GM12878 (cell line): ENCODE results near the gene VPS39. TPM values are rescaled to one million over a fixed set of nuclear protein-coding genes. Genes with fewer than 3 reads are reported as not detected.

Experiments used
- ATAC-seq: fragments of 200-7000 bp; cut with Tn5 transposase; 3 replicates; pipeline ENCODE4 v1.9.1; 2020; ENCODE audit warnings: mild to moderate bottlenecking, moderate library complexity
- BruUV-seq: library from RNA; stranded (reverse); fragments of 400-500 nt; replicated peaks from 2 replicates; lab custom pipeline; 2021; lab: Mats Ljungman, UMichigan
- CTCF ChIA-PET: fragments of 300-600 bp; sonication (Branson Sonifier 250); formaldehyde crosslinking; extraction: SDS; loops from one replicate; lab custom pipeline; 2021; ENCODE audit warnings: inconsistent platforms; lab: Yijun Ruan, JAX
- POLR2A ChIA-PET: fragments of 350-600 bp; formaldehyde crosslinking; extraction: SDS; loops from one replicate; lab custom pipeline; 2021; ENCODE audit warnings: inconsistent platforms; lab: Charles Lee
- RAD21 ChIA-PET: fragments of 300-600 bp; sonication (Branson Sonifier 250); formaldehyde crosslinking; loops from one replicate; lab custom pipeline; 2023; ENCODE audit warnings: antibody characterized with exemption; ENCODE audit not compliant: unreplicated experiment; lab: Charles Lee
- SMC1A ChIA-PET: fragments of 300-600 bp; sonication (Branson Sonifier 250); formaldehyde crosslinking; loops from one replicate; lab custom pipeline; 2023; ENCODE audit not compliant: unreplicated experiment, uncharacterized antibody; lab: Charles Lee
- DNase-seq: peaks from one replicate; pipeline ENCODE4 v3.0.0-alpha.2; 2011; ENCODE audit warnings: low read depth, low spot score
- FAIRE-seq: peaks from 3 replicates; lab custom pipeline; 2011; peaks lifted over from hg19 to GRCh38; lab: Jason Lieb, UNC
- H2AFZ ChIP-seq: 2 replicates; pipeline ENCODE4 v1.6.0; 2011; ENCODE audit warnings: low read depth, low read length, control low read depth; ENCODE audit not compliant: control insufficient read depth
- H3K27ac ChIP-seq: 2 replicates; pipeline ENCODE4 v1.5.1; 2011; ENCODE audit warnings: control low read depth; ENCODE audit not compliant: control insufficient read depth, insufficient read depth
- H3K27me3 ChIP-seq, 2 experiments: replicated peaks in 1 of 2; 2 replicates each; pipeline versions ENCODE4 v1.6.0 to v1.6.1; 2011; ENCODE audit warnings: low read length in 1 of 2; ENCODE audit not compliant: control insufficient read depth in 2 of 2, insufficient read depth in 2 of 2
- H3K36me3 ChIP-seq, 2 experiments: 2 replicates each; pipeline ENCODE4 v1.5.1; 2011; ENCODE audit warnings: low read length in 1 of 2; ENCODE audit not compliant: control insufficient read depth in 2 of 2, insufficient read depth in 2 of 2
- H3K4me1 ChIP-seq: 2 replicates; pipeline ENCODE4 v1.6.1; 2011; ENCODE audit warnings: mild to moderate bottlenecking, low read length, moderate library complexity, mixed read lengths; ENCODE audit not compliant: control insufficient read depth, insufficient read depth
- H3K4me2 ChIP-seq: 2 replicates; pipeline ENCODE4 v1.6.0; 2011; ENCODE audit warnings: control low read depth; ENCODE audit not compliant: control insufficient read depth, insufficient read depth
- H3K4me3 ChIP-seq: fragments of 200-600 bp; sonication (generic); 2 replicates; pipeline ENCODE4 v1.5.1; 2016
- H3K79me2 ChIP-seq: 2 replicates; pipeline ENCODE4 v1.6.0; 2011; ENCODE audit warnings: low read length; ENCODE audit not compliant: control insufficient read depth, insufficient read depth
- H3K9ac ChIP-seq: 2 replicates; pipeline ENCODE4 v1.8.0; 2011; ENCODE audit warnings: low read length, control low read depth, mixed read lengths; ENCODE audit not compliant: control insufficient read depth, insufficient read depth
- H3K9me3 ChIP-seq: replicated peaks from 3 replicates; pipeline ENCODE4 v1.5.1; 2011; ENCODE audit warnings: mild to moderate bottlenecking, low read length; ENCODE audit not compliant: control insufficient read depth, insufficient read depth
- H4K20me1 ChIP-seq: 2 replicates; pipeline ENCODE4 v1.6.0; 2011; ENCODE audit not compliant: control insufficient read depth, insufficient read depth
- EGR1 ChIP-seq, 2 experiments: IDR thresholded peaks; 1 replicate in 1 of 2; 2 replicates in 1 of 2; pipeline ENCODE4 v1.6.1; 2011 to 2012; ENCODE audit warnings: low read depth in 2 of 2, low read length in 2 of 2, borderline replicate concordance in 1 of 2, mild to moderate bottlenecking in 1 of 2, moderate library complexity in 1 of 2
- EZH2 ChIP-seq: IDR thresholded peaks from 2 replicates; pipeline ENCODE4 v1.6.1; 2012; ENCODE audit warnings: low read depth, mild to moderate bottlenecking, control low read depth, inconsistent platforms, low read length, borderline replicate concordance; ENCODE audit not compliant: control insufficient read depth
- GABPA ChIP-seq: IDR thresholded peaks from 2 replicates; pipeline ENCODE4 v1.6.1; 2014; ENCODE audit warnings: antibody characterized with exemption, low read depth, mild to moderate bottlenecking, inconsistent platforms
- NFYA ChIP-seq: IDR thresholded peaks from 2 replicates; pipeline ENCODE4 v1.6.1; 2011; ENCODE audit warnings: low read depth, mild to moderate bottlenecking, low read length, improper control_type of control experiment, borderline replicate concordance
- PAX5 ChIP-seq: IDR thresholded peaks from 2 replicates; pipeline ENCODE4 v1.6.1; 2011; ENCODE audit warnings: low read depth, low read length, borderline replicate concordance
- POLR2AphosphoS5 ChIP-seq: IDR thresholded peaks from 2 replicates; pipeline ENCODE4 v1.6.1; 2011; ENCODE audit warnings: mild to moderate bottlenecking, low read length, inconsistent platforms
- TCF12 ChIP-seq: IDR thresholded peaks from 2 replicates; pipeline ENCODE4 v1.6.1; 2011; ENCODE audit warnings: low read depth, mild to moderate bottlenecking, low read length
- WRNIP1 ChIP-seq: IDR thresholded peaks from 2 replicates; pipeline ENCODE4 v1.6.1; 2011; ENCODE audit warnings: low read depth, low read length, improper control_type of control experiment, borderline replicate concordance
- ZNF384 ChIP-seq: IDR thresholded peaks from 2 replicates; pipeline ENCODE4 v1.6.1; 2012; ENCODE audit warnings: low read depth, mild to moderate bottlenecking, low read length, improper control_type of control experiment, borderline replicate concordance
- WGBS: methylation state at CpG from one replicate; pipeline ENCODE4 v1.1.6; 2016; ENCODE audit warnings: low lambda C conversion rate; ENCODE audit not compliant: insufficient replicate concordance, insufficient coverage; ENCODE audit errors: missing lambda C conversion rate; 5-methylcytosine and 5-hydroxymethylcytosine counted together
- in situ Hi-C: fragments of 300-500 bp; cut with MboI; formaldehyde crosslinking; loops from 9 replicates; pipeline ENCODE4 v1.14.3; 2018; ENCODE audit warnings: mixed read lengths
- intact Hi-C: fragments of 100-400 bp; cut with micrococcal nuclease; formaldehyde crosslinking; loops from one replicate; pipeline ENCODE4 v1.14.2; 2022; ENCODE audit not compliant: unreplicated experiment
- polyA plus RNA-seq, 11 experiments: library from polyadenylated mRNA; depleted of rRNA in 4 of 11; unstranded in 6 of 11; stranded (reverse) in 5 of 11; fragments of >200 nt; fragmentation: Nextera tagmentation in 4 of 11; fragmentation: Illumina TruSeq in 1 of 11; extraction: Ambion mirVana in 4 of 11; extraction: Trizol in 1 of 11; gene quantifications; 1 replicate in 1 of 11; 2 replicates in 10 of 11; pipeline versions ENCODE4 v1.2.1 to v1.2.3, GENCODE V29; 2011 to 2016; ENCODE audit warnings: inconsistent platforms in 2 of 11, missing spikeins in 2 of 11, low read depth in 1 of 11
- total RNA-seq, 4 experiments: library from RNA; depleted of rRNA in 3 of 4; stranded (reverse); fragments of >200 nt in 3 of 4; fragmentation: Illumina TruSeq in 1 of 4; extraction: Trizol in 1 of 4; gene quantifications; 2 replicates each; pipeline versions ENCODE4 v1.2.1 to v1.2.3, GENCODE V29; 2013 to 2021
- TF ChIP-seq, protein P1 (sequence below): fragments of 450-650 bp; formaldehyde crosslinking; IDR thresholded peaks from 2 replicates; pipeline ENCODE4 v1.5.0; 2022; ENCODE audit warnings: mild to moderate bottlenecking, missing genetic modification characterization

VPS39 gene
- total and polyA plus RNA-seq, 10 of the 15 experiments (the other 5 are each of a cell fraction or from before 2014, with no cell fraction given), result 4.9 to 50.0 (median 36.2) TPM

DNA sequence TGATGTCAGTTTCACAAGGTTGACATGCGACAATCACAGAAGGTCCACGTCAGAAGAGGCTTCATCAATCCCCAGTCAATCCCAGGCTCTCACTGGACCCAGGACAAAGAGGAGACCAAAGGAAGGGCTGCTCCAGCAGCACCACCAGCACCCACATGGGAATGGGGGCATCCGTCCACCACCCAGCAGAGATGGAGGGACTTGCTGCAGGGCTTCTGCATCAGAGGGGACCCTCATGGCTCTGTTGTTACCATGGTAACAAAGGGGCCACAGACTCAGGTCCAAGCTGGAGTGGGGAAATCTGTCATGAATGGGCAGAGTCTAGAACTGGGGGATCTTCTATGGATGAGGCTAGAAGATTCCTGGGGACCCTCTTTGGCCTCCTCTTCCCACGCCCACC lies 64.7 kb downstream of the VPS39 start (continued):
- TF ChIP-seq, protein P1, sequence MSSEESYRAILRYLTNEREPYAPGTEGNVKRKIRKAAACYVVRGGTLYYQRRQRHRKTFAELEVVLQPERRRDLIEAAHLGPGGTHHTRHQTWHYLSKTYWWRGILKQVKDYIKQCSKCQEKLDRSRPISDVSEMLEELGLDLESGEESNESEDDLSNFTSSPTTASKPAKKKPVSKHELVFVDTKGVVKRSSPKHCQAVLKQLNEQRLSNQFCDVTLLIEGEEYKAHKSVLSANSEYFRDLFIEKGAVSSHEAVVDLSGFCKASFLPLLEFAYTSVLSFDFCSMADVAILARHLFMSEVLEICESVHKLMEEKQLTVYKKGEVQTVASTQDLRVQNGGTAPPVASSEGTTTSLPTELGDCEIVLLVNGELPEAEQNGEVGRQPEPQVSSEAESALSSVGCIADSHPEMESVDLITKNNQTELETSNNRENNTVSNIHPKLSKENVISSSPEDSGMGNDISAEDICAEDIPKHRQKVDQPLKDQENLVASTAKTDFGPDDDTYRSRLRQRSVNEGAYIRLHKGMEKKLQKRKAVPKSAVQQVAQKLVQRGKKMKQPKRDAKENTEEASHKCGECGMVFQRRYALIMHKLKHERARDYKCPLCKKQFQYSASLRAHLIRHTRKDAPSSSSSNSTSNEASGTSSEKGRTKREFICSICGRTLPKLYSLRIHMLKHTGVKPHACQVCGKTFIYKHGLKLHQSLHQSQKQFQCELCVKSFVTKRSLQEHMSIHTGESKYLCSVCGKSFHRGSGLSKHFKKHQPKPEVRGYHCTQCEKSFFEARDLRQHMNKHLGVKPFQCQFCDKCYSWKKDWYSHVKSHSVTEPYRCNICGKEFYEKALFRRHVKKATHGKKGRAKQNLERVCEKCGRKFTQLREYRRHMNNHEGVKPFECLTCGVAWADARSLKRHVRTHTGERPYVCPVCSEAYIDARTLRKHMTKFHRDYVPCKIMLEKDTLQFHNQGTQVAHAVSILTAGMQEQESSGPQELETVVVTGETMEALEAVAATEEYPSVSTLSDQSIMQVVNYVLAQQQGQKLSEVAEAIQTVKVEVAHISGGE (CRISPR knock-in tag), result no peak
- TF ChIP-seq WRNIP1 (no peak), POLR2AphosphoS5 (no peak), EZH2 (no peak), TCF12 (no peak), ZNF384 (no peak)
- TF ChIP-seq, all 136 proteins: peak for 0

- in situ Hi-C loops, result no loop called here
- no peak for DNase-seq
- Histone ChIP-seq H3K27me3 (no peaks in the 10 kb centered on the region; a peak in 1 of 4 replicates), H3K4me1 (no peaks in the 10 kb centered on the region), H3K79me2 (no peaks in the 10 kb centered on the region), H3K27ac (no peak overlapping the region), H3K36me3 (no peaks in the 10 kb centered on the region), H3K9ac (no peak overlapping the region), H3K4me2 (no peak overlapping the region), H3K4me3 (no peak overlapping the region), H3K9me3 (no peaks in the 10 kb centered on the region), H2AFZ (no peak overlapping the region), H4K20me1 (no peaks in the 10 kb centered on the region)
- BruUV-seq, result no TSS peak
- ChIA-PET RAD21 (no interaction called here), CTCF (no interaction called here), POLR2A (interaction anchor here (0.7 kb wide), 1 partner anchor 11 kb away, joined by 4 read pairs; no protein-coding TSS in a partner anchor), SMC1A (no interaction called here)
- no peak for FAIRE-seq
- 36% methylated on average over 21 of the region's 21 CpGs for WGBS
- TF ChIP-seq PAX5, result no peak
- TF ChIP-seq WRNIP1, result no peak
- TF ChIP-seq NFYA, result no peak
- no peak for TF ChIP-seq EGR1 (IDR thresholded peaks at IDR 0.05; ENCODE audit: borderline replicate concordance in 1 of 2, low read depth in 2 of 2, low read length in 2 of 2)
- TF ChIP-seq GABPA, result no peak
- no peak for ATAC-seq
- intact Hi-C loops, result no loop called here
These were observed 66.1 kb downstream of the VPS39 start for GRCh38 chr15:42141795-42142667.
